K562 (cell line): ENCODE measurements around the gene GET3. TPM values are rescaled to one million over a fixed set of nuclear protein-coding genes. Genes with fewer than 3 reads are reported as not detected.

ENCODE experiments used
- ARID2 ChIP-seq: fragments of 450-650 bp; IDR thresholded peaks from 2 replicates; pipeline ENCODE4 v1.6.1; 2017; ENCODE audit warnings: antibody characterized with exemption, mild to moderate bottlenecking
- FUS ChIP-seq: fragments of 200-400 bp; formaldehyde crosslinking; optimal IDR thresholded peaks from 2 replicates; pipeline ENCODE3; 2017; ENCODE audit warnings: low read depth, low read length
- JUN ChIP-seq, 2 experiments: sonication (generic) in 1 of 2; formaldehyde crosslinking in 1 of 2; IDR thresholded peaks; 2 replicates each; pipeline versions ENCODE4 v1.6.1 to v1.8.0; 2012 to 2022; ENCODE audit warnings: borderline replicate concordance in 2 of 2, mild to moderate bottlenecking in 2 of 2, improper control_type of control experiment in 1 of 2, low read depth in 1 of 2, low read length in 1 of 2, missing genetic modification reagents in 1 of 2
- JUND ChIP-seq, 2 experiments: IDR thresholded peaks; 2 replicates in 1 of 2; 3 replicates in 1 of 2; pipeline ENCODE4 v1.6.1; 2011; ENCODE audit warnings: borderline replicate concordance in 2 of 2, low read depth in 2 of 2, low read length in 2 of 2, improper control_type of control experiment in 1 of 2, missing biosample characterization in 1 of 2, missing genetic modification characterization in 1 of 2, missing genetic modification reagents in 1 of 2
- NEUROD1 ChIP-seq: fragments of 150-350 bp; IDR thresholded peaks from 2 replicates; pipeline ENCODE4 v1.6.1; 2014; ENCODE audit warnings: borderline replicate concordance, low read length, low read depth; ENCODE audit not compliant: partially characterized antibody
- NFATC3 ChIP-seq: fragments of 450-650 bp; IDR thresholded peaks from 2 replicates; pipeline ENCODE4 v1.6.1; 2017; ENCODE audit warnings: mild to moderate bottlenecking
- NFYB ChIP-seq: IDR thresholded peaks from 2 replicates; pipeline ENCODE4 v1.6.1; 2011; ENCODE audit warnings: mild to moderate bottlenecking, moderate library complexity; ENCODE audit not compliant: insufficient read length; ENCODE audit errors: extremely low read depth
- NR2C2 ChIP-seq, 2 experiments: fragments of 200-800 bp in 1 of 2; sonication (Bioruptor generic) in 1 of 2; sonication (generic) in 1 of 2; formaldehyde crosslinking in 1 of 2; IDR thresholded peaks; 2 replicates each; pipeline versions ENCODE4 v1.6.1 to v1.8.0; 2016 to 2022; ENCODE audit warnings: mild to moderate bottlenecking in 1 of 2, missing compliant biosample characterization in 1 of 2, missing genetic modification characterization in 1 of 2, missing genetic modification reagents in 1 of 2
- POLR2G ChIP-seq: fragments of 200-400 bp; formaldehyde crosslinking; IDR thresholded peaks from 2 replicates; pipeline ENCODE4 v1.6.1; 2017; ENCODE audit warnings: low read depth, mild to moderate bottlenecking, antibody characterized with exemption, low read length, moderate library complexity
- SMAD4 ChIP-seq: fragments of 250-450 bp; sonication (Bioruptor Pico); conservative IDR thresholded peaks from 2 replicates; pipeline ENCODE4 v1.8.0; 2021; ENCODE audit warnings: inconsistent platforms, mild to moderate bottlenecking, moderate library complexity
- SRSF9 ChIP-seq: fragments of 200-400 bp; formaldehyde crosslinking; IDR thresholded peaks from 2 replicates; pipeline ENCODE4 v1.6.1; 2017; ENCODE audit warnings: low read depth, low read length, borderline replicate concordance
- ZBTB17 ChIP-seq: fragments of 450-650 bp; formaldehyde crosslinking; IDR thresholded peaks from 2 replicates; pipeline ENCODE4 v1.4.0; 2020; ENCODE audit warnings: mild to moderate bottlenecking
- polyA plus RNA-seq, 8 experiments: library from polyadenylated mRNA; depleted of rRNA in 4 of 8; stranded (reverse) in 5 of 8; unstranded in 3 of 8; fragments of >200 nt; fragmentation: Nextera tagmentation in 2 of 8; fragmentation: Illumina TruSeq in 1 of 8; extraction: Ambion mirVana in 2 of 8; extraction: Trizol in 1 of 8; gene quantifications; 2 replicates each; pipeline versions ENCODE4 v1.2.1 to v1.2.3, GENCODE V29; 2011 to 2014; ENCODE audit warnings: inconsistent platforms in 1 of 8, missing spikeins in 1 of 8
- total RNA-seq, 7 experiments: library from RNA; depleted of rRNA in 6 of 7; stranded (reverse); fragments of >200 nt in 6 of 7; fragmentation: Illumina TruSeq in 2 of 7; extraction: Trizol in 2 of 7; gene quantifications; 2 replicates each; pipeline versions ENCODE4 v1.2.1 to v1.2.3, GENCODE V29; 2011 to 2021; ENCODE audit warnings: low replicate concordance in 1 of 7
- TF ChIP-seq, protein P1 (sequence below): fragments of 450-650 bp; IDR thresholded peaks from one replicate; pipeline ENCODE4 v1.6.1; 2018; ENCODE audit warnings: mild to moderate bottlenecking, moderate library complexity; ENCODE audit not compliant: partially characterized antibody
- TF ChIP-seq, protein P2 (sequence below): fragments of 200-800 bp; sonication (Bioruptor generic); IDR thresholded peaks from 2 replicates; pipeline ENCODE4 v1.6.1; 2016; ENCODE audit warnings: missing genetic modification characterization, missing compliant biosample characterization
- TF ChIP-seq, protein P3 (sequence below): fragments of 250-450 bp; sonication (Bioruptor Pico); IDR thresholded peaks from 2 replicates; pipeline ENCODE4 v1.8.0; 2021; ENCODE audit warnings: moderate library complexity, mild to moderate bottlenecking, inconsistent platforms

Gene GET3
- total and polyA plus RNA-seq, 9 of the 15 experiments (the other 6 are each of a cell fraction or from before 2014, with no cell fraction given): 8.3 to 83.5 (median 51.8) TPM

DNA sequence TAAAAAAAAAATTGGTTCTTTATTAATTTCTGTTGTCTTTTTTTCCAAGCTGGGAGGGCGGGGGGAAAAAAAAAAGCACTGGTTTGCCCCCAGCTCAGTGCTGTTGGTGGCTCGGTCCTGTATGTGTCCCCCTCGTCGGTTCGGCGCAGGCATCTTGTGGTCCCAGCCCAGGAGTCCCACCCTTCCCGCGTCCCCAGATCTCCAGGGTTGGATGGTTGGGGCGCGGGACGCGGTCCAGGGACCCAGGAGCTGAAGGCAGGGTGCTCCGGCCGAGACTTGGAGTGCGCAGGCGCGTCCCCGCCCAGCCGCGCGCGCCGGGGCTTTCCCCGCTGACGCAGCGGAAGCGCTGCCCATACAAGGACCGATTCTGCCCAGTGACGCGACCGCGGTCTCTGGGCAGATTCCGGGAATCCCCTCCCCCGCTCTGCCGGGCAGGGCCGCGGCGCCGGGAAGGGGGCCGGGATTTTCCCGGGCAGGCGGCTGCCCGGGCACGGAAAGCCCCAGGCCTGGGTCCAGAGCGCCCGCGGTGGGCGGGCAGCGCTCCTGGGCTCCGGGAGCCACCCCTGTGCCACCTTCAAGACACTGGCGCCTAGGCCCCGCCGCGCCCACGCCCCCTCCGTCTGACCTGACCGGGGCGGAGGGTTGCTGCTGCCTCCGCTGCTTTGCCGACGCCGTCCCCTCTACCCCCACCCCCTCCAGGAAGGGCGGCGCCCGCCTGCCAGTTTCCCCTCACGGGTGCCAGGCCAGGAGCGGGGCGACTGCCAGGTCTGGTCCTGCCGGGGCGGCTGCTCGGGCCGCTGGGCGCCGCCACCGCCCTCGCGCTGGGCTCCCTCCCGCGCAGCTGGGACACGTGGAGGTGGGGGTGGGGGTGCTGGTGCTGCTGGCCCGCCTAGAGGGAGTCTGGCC, 56.2 kb downstream of the GET3 start (continued):
- TF ChIP-seq NFYB (no peak), ARID2 (no peak), NEUROD1 (no peak), FUS (peak; percentile 99), SRSF9 (no peak), JUN (IDR thresholded peaks at IDR 0.05; ENCODE audit: borderline replicate concordance, low read depth, low read length) (no peak), JUN (CRISPR knock-in tag; IDR thresholded peaks at IDR 0.05; ENCODE audit: borderline replicate concordance) (no peak), POLR2G (peak; percentile 92), NFATC3 (no peak), JUND (IDR thresholded peaks at IDR 0.05; ENCODE audit: borderline replicate concordance, low read depth, low read length) (peak; percentile 64; the same call in 1 of the 2 replicates), JUND (tag; IDR thresholded peaks at IDR 0.05; ENCODE audit: borderline replicate concordance, low read depth, low read length) (peak; percentile 35; the same call in 1 of the 3 replicates), NR2C2 (CRISPR knock-in tag; IDR thresholded peaks at IDR 0.05) (no peak), NR2C2 (tag; IDR thresholded peaks at IDR 0.05) (peak; percentile 50; the same call in 1 of the 2 replicates), ZBTB17 (CRISPR knock-in tag) (peak; percentile 28; the same call in 1 of the 2 replicates), SMAD4 (CRISPR knock-in tag) (peak; percentile 70)
- TF ChIP-seq, protein P1, sequence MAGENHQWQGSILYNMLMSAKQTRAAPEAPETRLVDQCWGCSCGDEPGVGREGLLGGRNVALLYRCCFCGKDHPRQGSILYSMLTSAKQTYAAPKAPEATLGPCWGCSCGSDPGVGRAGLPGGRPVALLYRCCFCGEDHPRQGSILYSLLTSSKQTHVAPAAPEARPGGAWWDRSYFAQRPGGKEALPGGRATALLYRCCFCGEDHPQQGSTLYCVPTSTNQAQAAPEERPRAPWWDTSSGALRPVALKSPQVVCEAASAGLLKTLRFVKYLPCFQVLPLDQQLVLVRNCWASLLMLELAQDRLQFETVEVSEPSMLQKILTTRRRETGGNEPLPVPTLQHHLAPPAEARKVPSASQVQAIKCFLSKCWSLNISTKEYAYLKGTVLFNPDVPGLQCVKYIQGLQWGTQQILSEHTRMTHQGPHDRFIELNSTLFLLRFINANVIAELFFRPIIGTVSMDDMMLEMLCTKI: no peak
- TF ChIP-seq, protein P2, sequence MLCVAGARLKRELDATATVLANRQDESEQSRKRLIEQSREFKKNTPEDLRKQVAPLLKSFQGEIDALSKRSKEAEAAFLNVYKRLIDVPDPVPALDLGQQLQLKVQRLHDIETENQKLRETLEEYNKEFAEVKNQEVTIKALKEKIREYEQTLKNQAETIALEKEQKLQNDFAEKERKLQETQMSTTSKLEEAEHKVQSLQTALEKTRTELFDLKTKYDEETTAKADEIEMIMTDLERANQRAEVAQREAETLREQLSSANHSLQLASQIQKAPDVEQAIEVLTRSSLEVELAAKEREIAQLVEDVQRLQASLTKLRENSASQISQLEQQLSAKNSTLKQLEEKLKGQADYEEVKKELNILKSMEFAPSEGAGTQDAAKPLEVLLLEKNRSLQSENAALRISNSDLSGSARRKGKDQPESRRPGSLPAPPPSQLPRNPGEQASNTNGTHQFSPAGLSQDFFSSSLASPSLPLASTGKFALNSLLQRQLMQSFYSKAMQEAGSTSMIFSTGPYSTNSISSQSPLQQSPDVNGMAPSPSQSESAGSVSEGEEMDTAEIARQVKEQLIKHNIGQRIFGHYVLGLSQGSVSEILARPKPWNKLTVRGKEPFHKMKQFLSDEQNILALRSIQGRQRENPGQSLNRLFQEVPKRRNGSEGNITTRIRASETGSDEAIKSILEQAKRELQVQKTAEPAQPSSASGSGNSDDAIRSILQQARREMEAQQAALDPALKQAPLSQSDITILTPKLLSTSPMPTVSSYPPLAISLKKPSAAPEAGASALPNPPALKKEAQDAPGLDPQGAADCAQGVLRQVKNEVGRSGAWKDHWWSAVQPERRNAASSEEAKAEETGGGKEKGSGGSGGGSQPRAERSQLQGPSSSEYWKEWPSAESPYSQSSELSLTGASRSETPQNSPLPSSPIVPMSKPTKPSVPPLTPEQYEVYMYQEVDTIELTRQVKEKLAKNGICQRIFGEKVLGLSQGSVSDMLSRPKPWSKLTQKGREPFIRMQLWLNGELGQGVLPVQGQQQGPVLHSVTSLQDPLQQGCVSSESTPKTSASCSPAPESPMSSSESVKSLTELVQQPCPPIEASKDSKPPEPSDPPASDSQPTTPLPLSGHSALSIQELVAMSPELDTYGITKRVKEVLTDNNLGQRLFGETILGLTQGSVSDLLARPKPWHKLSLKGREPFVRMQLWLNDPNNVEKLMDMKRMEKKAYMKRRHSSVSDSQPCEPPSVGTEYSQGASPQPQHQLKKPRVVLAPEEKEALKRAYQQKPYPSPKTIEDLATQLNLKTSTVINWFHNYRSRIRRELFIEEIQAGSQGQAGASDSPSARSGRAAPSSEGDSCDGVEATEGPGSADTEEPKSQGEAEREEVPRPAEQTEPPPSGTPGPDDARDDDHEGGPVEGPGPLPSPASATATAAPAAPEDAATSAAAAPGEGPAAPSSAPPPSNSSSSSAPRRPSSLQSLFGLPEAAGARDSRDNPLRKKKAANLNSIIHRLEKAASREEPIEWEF (CRISPR knock-in tag): no peak
- TF ChIP-seq, protein P3, sequence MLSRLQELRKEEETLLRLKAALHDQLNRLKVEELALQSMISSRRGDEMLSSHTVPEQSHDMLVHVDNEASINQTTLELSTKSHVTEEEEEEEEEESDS (CRISPR knock-in tag): no peak
